Measurements from ENCODE around the gene ZNF208.
"Not testable (repeated sequence)": the region's sequence is repeated elsewhere in the genome, so short reads cannot be mapped to it uniquely, and the experiment has no call there.

Gene ZNF208

GRCh38 chr19:21885516-21885915 is 125.2 kb downstream of the ZNF208 start:
- DNase-seq; intact Hi-C loops (cut with DNase I): not testable (repeated sequence)

GRCh38 chr19:21884786-21885185 is 126.0 kb downstream of the ZNF208 start:
- DNase-seq; intact Hi-C loops (cut with DNase I): not testable (repeated sequence)

- no peak for DNase-seq
- intact Hi-C loops (cut with DNase I): no loop called here
Observed at GRCh38 chr19:21883516-21883915, 127.2 kb downstream of the ZNF208 start.
